Prostate gland (tissue), 2 donors: Measurements from ENCODE around the gene AUTS2. TPM values are rescaled to one million over a fixed set of nuclear protein-coding genes. Genes with fewer than 3 reads are reported as not detected.

Experiments used
- DNase-seq: peaks from one replicate; pipeline ENCODE4 v3.0.0-alpha.2; 2019; ENCODE audit warnings: low spot score
- H3K27ac ChIP-seq, 2 donors: fragments of 200-600 bp; sonication (generic); 2 replicates each; pipeline ENCODE4 v1.5.1; 2017 to 2019
- H3K27me3 ChIP-seq: fragments of 200-600 bp; sonication (generic); replicated peaks from 2 replicates; pipeline ENCODE4 v1.5.1; 2019; ENCODE audit not compliant: insufficient read depth
- H3K36me3 ChIP-seq, 2 donors: fragments of 200-600 bp; sonication (generic); 1 replicate in 1 of 2; 2 replicates in 1 of 2; pipeline versions ENCODE4 v1.5.1 to v1.8.1; 2017 to 2019
- H3K4me1 ChIP-seq: fragments of 200-600 bp; sonication (generic); replicated peaks from 2 replicates; pipeline ENCODE4 v1.5.1; 2019
- H3K4me3 ChIP-seq, 2 donors: fragments of 200-600 bp; sonication (generic); 2 replicates each; pipeline ENCODE4 v1.5.1; 2017 to 2019
- H3K9me3 ChIP-seq: fragments of 200-600 bp; sonication (generic); 2 replicates; pipeline ENCODE4 v1.5.1; 2017
- POLR2A ChIP-seq: fragments of 450-650 bp; IDR thresholded peaks from one replicate; pipeline ENCODE4 v1.6.1; 2016; ENCODE audit warnings: antibody characterized with exemption, mild to moderate bottlenecking
- POLR2AphosphoS5 ChIP-seq: sonication (generic); formaldehyde crosslinking; IDR thresholded peaks from one replicate; pipeline ENCODE4 v1.6.1; 2017; ENCODE audit warnings: antibody characterized with exemption
- WGBS: methylation state at CpG from one replicate; pipeline ENCODE4 v1.1.5; 2018; 5-methylcytosine and 5-hydroxymethylcytosine counted together
- intact Hi-C: fragments of 100-400 bp; cut with DNase I; formaldehyde crosslinking; loops from one replicate; pipeline ENCODE4 v1.14.2; 2022
- total RNA-seq, 2 donors: library from RNA; depleted of rRNA; stranded (reverse); fragments of >200 nt; gene quantifications; one replicate each; pipeline ENCODE4 v1.1.0, GENCODE V29; 2016
- TF ChIP-seq, protein P1 (sequence below), 4 experiments: fragments of 200-600 bp in 2 of 4; fragments of 450-650 bp in 2 of 4; sonication (generic) in 2 of 4; IDR thresholded peaks; 1 replicate in 3 of 4; 2 replicates in 1 of 4; pipeline ENCODE4 v1.5.1; 2016 to 2019; ENCODE audit warnings: antibody characterized with exemption in 4 of 4, mild to moderate bottlenecking in 2 of 4, moderate library complexity in 2 of 4

AUTS2 gene
- total RNA-seq, 2 donors from 2014 or later = 25.0 to 55.2 TPM

DNA sequence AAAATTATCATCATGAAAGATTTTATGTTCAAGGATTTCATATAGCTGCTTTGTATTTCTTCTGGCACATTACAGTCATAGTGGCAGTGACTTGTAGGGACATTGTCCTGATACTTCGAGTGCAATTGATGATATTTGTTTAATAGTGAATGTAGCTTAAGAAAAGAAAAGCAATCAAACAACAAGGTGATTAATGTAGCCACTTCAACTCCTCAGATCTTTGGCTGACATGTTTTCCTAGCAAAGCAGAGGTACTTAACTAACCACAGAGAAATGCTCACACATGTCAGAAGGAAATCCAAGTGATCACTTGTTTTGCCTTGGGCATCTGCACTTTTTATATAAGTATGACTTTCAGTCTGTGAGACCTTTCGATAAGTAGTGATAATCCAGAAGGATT, 470.3 kb downstream of the AUTS2 start:
- intact Hi-C loops = no loop called here
- no peaks in the 10 kb centered on the region for H3K9me3 ChIP-seq
- no peak for DNase-seq
- no peaks in the 10 kb centered on the region for H3K36me3 ChIP-seq
- no peaks in the 10 kb centered on the region for H3K4me1 ChIP-seq
- H3K4me3 ChIP-seq = no peak overlapping the region
- no peak for TF ChIP-seq POLR2A
- TF ChIP-seq POLR2AphosphoS5 = no peak
- TF ChIP-seq, protein P1, sequence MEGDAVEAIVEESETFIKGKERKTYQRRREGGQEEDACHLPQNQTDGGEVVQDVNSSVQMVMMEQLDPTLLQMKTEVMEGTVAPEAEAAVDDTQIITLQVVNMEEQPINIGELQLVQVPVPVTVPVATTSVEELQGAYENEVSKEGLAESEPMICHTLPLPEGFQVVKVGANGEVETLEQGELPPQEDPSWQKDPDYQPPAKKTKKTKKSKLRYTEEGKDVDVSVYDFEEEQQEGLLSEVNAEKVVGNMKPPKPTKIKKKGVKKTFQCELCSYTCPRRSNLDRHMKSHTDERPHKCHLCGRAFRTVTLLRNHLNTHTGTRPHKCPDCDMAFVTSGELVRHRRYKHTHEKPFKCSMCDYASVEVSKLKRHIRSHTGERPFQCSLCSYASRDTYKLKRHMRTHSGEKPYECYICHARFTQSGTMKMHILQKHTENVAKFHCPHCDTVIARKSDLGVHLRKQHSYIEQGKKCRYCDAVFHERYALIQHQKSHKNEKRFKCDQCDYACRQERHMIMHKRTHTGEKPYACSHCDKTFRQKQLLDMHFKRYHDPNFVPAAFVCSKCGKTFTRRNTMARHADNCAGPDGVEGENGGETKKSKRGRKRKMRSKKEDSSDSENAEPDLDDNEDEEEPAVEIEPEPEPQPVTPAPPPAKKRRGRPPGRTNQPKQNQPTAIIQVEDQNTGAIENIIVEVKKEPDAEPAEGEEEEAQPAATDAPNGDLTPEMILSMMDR (IDR thresholded peaks at IDR 0.05) = no peak
- WGBS = 72% methylated on average over 2 of the region's 2 CpGs
- no peak overlapping the region for H3K27ac ChIP-seq
- no peaks in the 10 kb centered on the region for H3K27me3 ChIP-seq

DNA sequence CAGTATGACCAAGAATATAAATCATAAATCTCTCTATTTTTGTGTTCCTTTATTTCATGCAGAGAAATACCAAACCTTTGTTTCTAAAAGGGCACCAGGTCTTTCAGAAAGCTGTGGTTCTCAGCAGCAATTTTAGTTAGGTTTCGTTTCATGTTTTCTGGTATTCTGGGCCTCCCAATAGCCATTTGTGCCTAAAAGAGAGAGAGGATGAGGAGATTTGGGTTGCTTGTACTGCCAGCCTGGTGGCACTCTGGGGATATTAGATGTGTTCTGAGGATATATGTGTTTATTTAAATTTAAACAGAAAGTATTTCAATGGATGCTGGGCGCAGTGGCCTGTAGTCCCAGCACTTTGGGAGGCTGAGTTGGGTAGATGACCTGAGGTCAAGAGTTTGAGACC, 471.7 kb downstream of the AUTS2 start:
- H3K27ac ChIP-seq = no peak overlapping the region
- intact Hi-C loops = no loop called here
- no peak for DNase-seq
- H3K36me3 ChIP-seq = no peaks in the 10 kb centered on the region
- no peaks in the 10 kb centered on the region for H3K4me1 ChIP-seq
- H3K9me3 ChIP-seq = no peaks in the 10 kb centered on the region
- 95% methylated on average over 2 of the region's 2 CpGs for WGBS
- no peaks in the 10 kb centered on the region for H3K27me3 ChIP-seq
- no peak for TF ChIP-seq POLR2A
- TF ChIP-seq POLR2AphosphoS5 = no peak
- TF ChIP-seq, protein P1 (IDR thresholded peaks at IDR 0.05) = no peak
- no peak overlapping the region for H3K4me3 ChIP-seq

DNA sequence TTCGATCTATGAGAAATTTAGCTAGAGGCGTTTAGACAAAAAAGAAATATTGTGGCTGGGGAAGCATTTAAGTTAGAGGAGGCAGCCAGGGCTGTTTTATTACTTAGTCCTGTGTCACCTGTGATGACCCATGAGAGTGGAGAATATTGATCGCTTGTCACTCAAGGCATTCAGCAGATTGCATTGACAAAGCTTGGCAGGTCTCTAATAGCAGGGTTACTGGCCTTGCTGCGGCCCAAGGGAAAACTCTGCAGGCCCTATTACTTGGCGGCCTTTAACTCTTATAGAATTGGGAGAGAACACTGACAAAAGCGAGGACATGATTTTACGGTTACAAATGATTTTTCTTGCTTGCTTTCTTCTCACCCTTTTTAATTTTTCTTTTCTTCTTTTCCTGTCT, 473.5 kb downstream of the AUTS2 start:
- no peaks in the 10 kb centered on the region for H3K36me3 ChIP-seq
- 95% methylated on average over 7 of the region's 7 CpGs for WGBS
- no peak for DNase-seq
- intact Hi-C loops = no loop called here
- no peak overlapping the region for H3K4me3 ChIP-seq
- no peaks in the 10 kb centered on the region for H3K27me3 ChIP-seq
- TF ChIP-seq, protein P1 (IDR thresholded peaks at IDR 0.05) = no peak
- TF ChIP-seq POLR2A (no peak), POLR2AphosphoS5 (no peak)
- H3K4me1 ChIP-seq = no peaks in the 10 kb centered on the region
- no peak overlapping the region for H3K27ac ChIP-seq
- no peaks in the 10 kb centered on the region for H3K9me3 ChIP-seq

DNA sequence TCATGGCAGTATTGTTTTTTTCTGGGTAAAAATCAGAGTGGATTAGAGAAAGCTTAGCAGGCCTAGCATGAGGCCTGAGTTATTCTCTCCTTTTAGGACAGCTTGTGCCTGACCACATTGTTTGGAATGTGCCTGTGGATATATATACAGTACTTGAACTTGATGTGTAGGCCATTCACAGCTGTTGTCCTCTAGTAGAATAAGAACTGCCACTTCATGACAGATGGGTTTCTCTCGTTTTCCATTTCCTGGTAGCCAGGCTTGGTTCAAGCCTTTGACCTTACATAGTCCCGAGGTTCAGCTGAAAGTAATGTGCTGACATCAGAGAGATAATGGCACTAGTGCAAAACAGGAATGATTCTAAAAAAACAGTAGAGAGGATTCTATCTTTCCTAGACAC, 473.9 kb downstream of the AUTS2 start:
- H3K27me3 ChIP-seq = no peaks in the 10 kb centered on the region
- H3K27ac ChIP-seq = no peak overlapping the region
- no peak for TF ChIP-seq POLR2AphosphoS5
- TF ChIP-seq POLR2A = no peak
- TF ChIP-seq, protein P1 (IDR thresholded peaks at IDR 0.05) = no peak
- 51% methylated on average over 2 of the region's 2 CpGs for WGBS
- no peak for DNase-seq
- no peaks in the 10 kb centered on the region for H3K36me3 ChIP-seq
- intact Hi-C loops = no loop called here
- no peaks in the 10 kb centered on the region for H3K4me1 ChIP-seq
- H3K4me3 ChIP-seq = no peak overlapping the region
- no peaks in the 10 kb centered on the region for H3K9me3 ChIP-seq

DNA sequence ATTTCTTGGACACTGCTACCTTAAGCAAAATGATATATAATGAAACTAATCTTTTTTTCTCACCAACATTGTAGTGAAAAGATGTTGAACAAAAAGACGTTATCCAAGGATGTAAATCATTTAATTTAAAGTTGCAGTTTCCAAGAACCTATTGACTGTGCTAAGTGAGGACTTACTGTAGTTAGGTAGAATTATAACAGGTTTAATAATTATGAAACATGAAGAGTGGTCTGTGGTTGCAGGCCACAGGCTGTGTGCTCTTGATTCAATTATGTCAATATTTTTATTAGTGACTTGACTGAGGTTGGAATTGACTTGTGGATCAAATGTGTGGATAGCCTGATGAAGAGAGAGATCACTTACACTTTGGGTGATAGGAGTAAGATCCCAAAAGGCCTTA, 478.1 kb downstream of the AUTS2 start:
- H3K4me3 ChIP-seq = no peak overlapping the region
- H3K27me3 ChIP-seq = no peaks in the 10 kb centered on the region
- intact Hi-C loops = no loop called here
- TF ChIP-seq POLR2A (no peak), POLR2AphosphoS5 (no peak)
- TF ChIP-seq, protein P1 (IDR thresholded peaks at IDR 0.05) = no peak
- no peaks in the 10 kb centered on the region for H3K4me1 ChIP-seq
- no peaks in the 10 kb centered on the region for H3K9me3 ChIP-seq
- no peaks in the 10 kb centered on the region for H3K36me3 ChIP-seq
- H3K27ac ChIP-seq = no peak overlapping the region
- 84% methylated on average over 1 of the region's 1 CpG for WGBS
- DNase-seq = no peak
